Tibial nerve (tissue), 4 donors: ENCODE results near the gene KRTDAP. TPM values are rescaled to one million over a fixed set of nuclear protein-coding genes. Genes with fewer than 3 reads are reported as not detected.

Experiments
- DNase-seq, 2 donors: peaks; one replicate each; pipeline ENCODE4 v3.0.0-alpha.2; 2019; ENCODE audit warnings: low spot score in 2 of 2
- H3K27ac ChIP-seq, 4 donors: fragments of 200-600 bp; sonication (generic) in 3 of 4; one replicate each; pipeline ENCODE4 v1.5.1; 2017 to 2019; ENCODE audit warnings: mild to moderate bottlenecking in 1 of 4
- H3K27me3 ChIP-seq, 2 donors: fragments of 200-600 bp; sonication (generic) in 1 of 2; one replicate each; pipeline versions ENCODE4 v1.5.1 to v1.6.0; 2017 to 2019
- H3K36me3 ChIP-seq, 3 donors: fragments of 200-600 bp; sonication (generic); one replicate each; pipeline ENCODE4 v1.5.1; 2018 to 2019
- H3K4me1 ChIP-seq, 4 donors: fragments of 200-600 bp; sonication (generic) in 3 of 4; one replicate each; pipeline ENCODE4 v1.5.1; 2017 to 2019
- H3K4me3 ChIP-seq, 4 donors: fragments of 200-600 bp; sonication (generic) in 3 of 4; one replicate each; pipeline ENCODE4 v1.5.1; 2017 to 2019; ENCODE audit warnings: mild to moderate bottlenecking in 1 of 4, moderate library complexity in 1 of 4
- H3K9me3 ChIP-seq, 4 donors: fragments of 200-600 bp; sonication (generic) in 3 of 4; one replicate each; pipeline ENCODE4 v1.5.1; 2017 to 2019
- EP300 ChIP-seq, 2 donors: sonication (generic); formaldehyde crosslinking; IDR thresholded peaks; one replicate each; pipeline ENCODE4 v1.6.1; 2017; ENCODE audit warnings: antibody characterized with exemption in 2 of 2, mild to moderate bottlenecking in 1 of 2
- POLR2A ChIP-seq, 2 donors: fragments of 450-650 bp; IDR thresholded peaks; one replicate each; pipeline ENCODE4 v1.6.1; 2017; ENCODE audit warnings: antibody characterized with exemption in 2 of 2, mild to moderate bottlenecking in 2 of 2, moderate library complexity in 2 of 2
- WGBS, 2 donors: methylation state at CpG; one replicate each; pipeline ENCODE4 v1.1.5; 2018; 5-methylcytosine and 5-hydroxymethylcytosine counted together
- total RNA-seq, 4 donors: library from RNA; depleted of rRNA; stranded (reverse); fragments of >200 nt; gene quantifications; one replicate each; pipeline ENCODE4 v1.1.0, GENCODE V29; 2016
- TF ChIP-seq, protein P1 (sequence below), 5 experiments: fragments of 200-600 bp in 3 of 5; fragments of 450-650 bp in 2 of 5; sonication (generic) in 3 of 5; IDR thresholded peaks; one replicate each; pipeline ENCODE4 v1.5.1; 2016 to 2019; ENCODE audit warnings: antibody characterized with exemption in 5 of 5, mild to moderate bottlenecking in 3 of 5, moderate library complexity in 2 of 5

The KRTDAP gene
- total RNA-seq, 4 donors from 2014 or later = not detected

DNA sequence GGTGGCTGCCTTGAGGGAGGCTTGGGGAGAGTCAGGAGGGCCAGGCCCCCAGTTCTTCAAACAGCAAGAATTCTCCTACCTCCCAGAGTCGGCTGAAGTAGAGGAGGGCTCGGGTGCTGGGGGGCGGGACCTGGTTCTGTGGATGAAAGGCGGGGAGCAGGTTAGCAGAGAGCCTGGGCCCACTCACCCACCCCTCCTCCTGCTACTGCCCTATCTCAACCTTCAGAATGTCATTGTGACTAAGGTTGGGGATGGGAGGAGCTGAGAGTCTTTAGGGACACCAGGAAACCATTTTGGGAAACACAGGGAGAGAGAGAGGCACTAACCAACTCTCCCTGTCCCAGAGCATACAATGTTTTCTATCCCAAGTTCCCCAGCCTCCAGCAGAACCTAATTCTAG lies 12.5 kb upstream of the KRTDAP start:
- TF ChIP-seq EP300 (IDR thresholded peaks at IDR 0.05) = no peak
- TF ChIP-seq POLR2A (IDR thresholded peaks at IDR 0.05) = no peak
- TF ChIP-seq, protein P1, sequence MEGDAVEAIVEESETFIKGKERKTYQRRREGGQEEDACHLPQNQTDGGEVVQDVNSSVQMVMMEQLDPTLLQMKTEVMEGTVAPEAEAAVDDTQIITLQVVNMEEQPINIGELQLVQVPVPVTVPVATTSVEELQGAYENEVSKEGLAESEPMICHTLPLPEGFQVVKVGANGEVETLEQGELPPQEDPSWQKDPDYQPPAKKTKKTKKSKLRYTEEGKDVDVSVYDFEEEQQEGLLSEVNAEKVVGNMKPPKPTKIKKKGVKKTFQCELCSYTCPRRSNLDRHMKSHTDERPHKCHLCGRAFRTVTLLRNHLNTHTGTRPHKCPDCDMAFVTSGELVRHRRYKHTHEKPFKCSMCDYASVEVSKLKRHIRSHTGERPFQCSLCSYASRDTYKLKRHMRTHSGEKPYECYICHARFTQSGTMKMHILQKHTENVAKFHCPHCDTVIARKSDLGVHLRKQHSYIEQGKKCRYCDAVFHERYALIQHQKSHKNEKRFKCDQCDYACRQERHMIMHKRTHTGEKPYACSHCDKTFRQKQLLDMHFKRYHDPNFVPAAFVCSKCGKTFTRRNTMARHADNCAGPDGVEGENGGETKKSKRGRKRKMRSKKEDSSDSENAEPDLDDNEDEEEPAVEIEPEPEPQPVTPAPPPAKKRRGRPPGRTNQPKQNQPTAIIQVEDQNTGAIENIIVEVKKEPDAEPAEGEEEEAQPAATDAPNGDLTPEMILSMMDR (IDR thresholded peaks at IDR 0.05) = no peak
- H3K4me3 ChIP-seq = no peak overlapping the region
- no peak for DNase-seq
- 70 to 72% methylated on average over 4 of the region's 4 CpGs for WGBS, 2 donors
- H3K27ac ChIP-seq = no peak overlapping the region
- H3K36me3 ChIP-seq = no peaks in the 10 kb centered on the region
- H3K27me3 ChIP-seq = peaks cover 0 to 14% of the 10 kb centered on the region in 2 donors
- no peaks in the 10 kb centered on the region for H3K9me3 ChIP-seq
- H3K4me1 ChIP-seq = no peaks in the 10 kb centered on the region

DNA sequence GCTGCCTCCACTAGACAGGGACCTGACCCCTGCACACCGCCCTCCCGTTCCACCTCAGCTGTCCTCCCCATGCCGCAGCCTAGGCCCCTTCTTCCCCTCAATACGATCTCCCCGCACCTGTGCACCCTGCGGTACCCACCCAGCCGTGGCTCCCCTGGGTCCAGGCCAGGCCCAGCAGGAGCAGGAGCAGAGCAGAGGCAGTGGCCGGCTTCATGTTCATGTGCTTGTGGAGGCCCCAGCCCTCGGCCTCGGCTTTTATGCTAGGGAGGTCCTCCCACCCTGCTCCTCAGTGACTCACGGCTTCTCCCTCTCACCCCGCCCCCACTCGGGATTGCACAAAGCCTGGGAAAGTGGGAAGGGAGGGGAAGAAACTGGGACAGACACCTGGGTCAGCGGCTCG lies 11.4 kb upstream of the KRTDAP start:
- Histone ChIP-seq H3K4me3 (no peak overlapping the region), H3K9me3 (no peaks in the 10 kb centered on the region), H3K36me3 (no peaks in the 10 kb centered on the region), H3K27ac (no peak overlapping the region), H3K27me3 (peaks cover 0 to 5% of the 10 kb centered on the region in 2 donors), H3K4me1 (no peaks in the 10 kb centered on the region)
- DNase-seq = no peak
- TF ChIP-seq POLR2A (IDR thresholded peaks at IDR 0.05) (no peak), EP300 (IDR thresholded peaks at IDR 0.05) (no peak)
- TF ChIP-seq, protein P1 (IDR thresholded peaks at IDR 0.05) = no peak
- WGBS, 2 donors = 71 to 75% methylated on average over 12 to 15 of the region's 15 CpGs

DNA sequence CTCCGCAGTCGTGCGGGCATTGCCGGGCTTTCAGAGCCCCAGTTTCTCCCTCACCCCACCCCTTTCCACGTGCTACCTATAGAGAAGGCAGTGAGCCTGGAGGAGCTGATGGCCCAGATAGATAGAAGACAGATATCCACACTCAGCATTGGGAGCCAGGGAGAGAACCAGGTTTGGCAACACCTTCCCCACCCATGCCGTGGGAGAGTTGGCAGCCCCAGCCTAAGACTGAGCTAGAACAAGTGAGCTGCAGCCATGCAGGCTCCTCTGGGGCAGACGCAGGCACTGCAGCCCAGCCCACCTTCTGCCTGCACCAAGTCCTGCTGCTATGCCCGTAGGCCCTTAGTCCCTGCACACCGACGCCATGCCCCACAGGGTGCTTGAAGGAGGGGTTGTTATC lies 10.3 kb upstream of the KRTDAP start:
- Histone ChIP-seq H3K36me3 (no peaks in the 10 kb centered on the region), H3K9me3 (no peaks in the 10 kb centered on the region), H3K27ac (no peak overlapping the region), H3K27me3 (no peaks in the 10 kb centered on the region), H3K4me1 (peaks cover 0 to under 1% (median 0%) of the 10 kb centered on the region in 4 donors), H3K4me3 (no peak overlapping the region)
- TF ChIP-seq, protein P1 (IDR thresholded peaks at IDR 0.05) = no peak
- TF ChIP-seq EP300 (IDR thresholded peaks at IDR 0.05) = no peak
- no peak for TF ChIP-seq POLR2A (IDR thresholded peaks at IDR 0.05)
- no peak for DNase-seq
- 87 to 92% methylated on average over 10 of the region's 10 CpGs for WGBS, 2 donors

DNA sequence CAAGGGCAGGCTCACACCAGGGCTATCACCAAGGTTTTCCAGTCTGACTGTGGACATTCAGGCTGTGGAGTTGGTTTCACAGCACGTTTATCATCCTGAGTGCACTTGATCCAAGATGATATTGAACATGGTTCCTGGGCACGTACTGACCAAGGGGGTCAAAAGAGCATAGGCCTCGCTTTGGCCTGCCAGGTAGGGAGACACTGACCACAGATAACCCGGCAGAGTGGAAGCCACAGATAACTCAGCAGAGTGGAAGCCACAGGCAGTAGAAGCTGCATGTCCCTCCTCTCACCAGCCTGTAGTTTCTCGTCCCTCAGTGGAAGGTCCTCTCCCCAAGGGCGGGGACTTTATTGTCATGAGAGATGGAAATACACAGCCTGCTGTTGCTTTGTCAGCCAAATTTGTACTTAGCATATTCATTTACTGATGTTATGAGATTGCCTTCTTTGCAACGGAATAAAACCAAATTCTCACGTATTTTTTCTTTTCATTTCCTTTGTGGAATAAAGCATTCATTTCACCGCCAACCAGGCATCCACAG lies 8.8 kb upstream of the KRTDAP start:
- 80 to 83% methylated on average over 9 of the region's 9 CpGs for WGBS, 2 donors
- no peaks in the 10 kb centered on the region for H3K27me3 ChIP-seq
- H3K4me1 ChIP-seq = peaks cover 0 to 7% (median 2%) of the 10 kb centered on the region in 4 donors
- no peak for DNase-seq
- H3K36me3 ChIP-seq = no peaks in the 10 kb centered on the region
- no peak overlapping the region for H3K4me3 ChIP-seq
- H3K9me3 ChIP-seq = no peaks in the 10 kb centered on the region
- TF ChIP-seq EP300 (IDR thresholded peaks at IDR 0.05) (no peak), POLR2A (IDR thresholded peaks at IDR 0.05) (no peak)
- TF ChIP-seq, protein P1 (IDR thresholded peaks at IDR 0.05) = no peak
- no peak overlapping the region for H3K27ac ChIP-seq

DNA sequence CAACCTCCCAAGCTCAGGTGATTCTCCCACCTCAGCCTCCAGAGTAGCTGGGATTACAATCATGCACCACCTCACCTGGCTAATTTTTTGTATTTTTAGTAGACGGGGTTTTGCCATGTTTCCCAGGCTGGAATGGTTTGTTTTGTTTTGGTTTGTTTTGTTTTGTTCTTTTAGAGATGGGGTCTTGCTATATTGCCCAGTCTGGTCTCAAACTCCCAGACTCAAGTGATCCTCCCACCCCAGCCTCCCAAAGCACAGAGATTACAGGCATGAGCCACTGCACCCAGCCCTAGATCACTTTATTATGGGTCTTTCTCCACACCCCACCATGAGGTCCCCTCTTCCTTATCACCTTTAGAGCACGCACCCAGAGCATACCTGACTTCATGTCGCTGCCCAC lies 8.0 kb upstream of the KRTDAP start:
- Histone ChIP-seq H3K27ac (no peak overlapping the region), H3K4me1 (peaks cover 0 to 7% (median 2%) of the 10 kb centered on the region in 4 donors), H3K9me3 (no peaks in the 10 kb centered on the region), H3K27me3 (no peaks in the 10 kb centered on the region), H3K4me3 (no peak overlapping the region), H3K36me3 (no peaks in the 10 kb centered on the region)
- TF ChIP-seq POLR2A (IDR thresholded peaks at IDR 0.05) = no peak
- no peak for DNase-seq
- WGBS, 2 donors = 69 to 84% methylated on average over 3 of the region's 3 CpGs

DNA sequence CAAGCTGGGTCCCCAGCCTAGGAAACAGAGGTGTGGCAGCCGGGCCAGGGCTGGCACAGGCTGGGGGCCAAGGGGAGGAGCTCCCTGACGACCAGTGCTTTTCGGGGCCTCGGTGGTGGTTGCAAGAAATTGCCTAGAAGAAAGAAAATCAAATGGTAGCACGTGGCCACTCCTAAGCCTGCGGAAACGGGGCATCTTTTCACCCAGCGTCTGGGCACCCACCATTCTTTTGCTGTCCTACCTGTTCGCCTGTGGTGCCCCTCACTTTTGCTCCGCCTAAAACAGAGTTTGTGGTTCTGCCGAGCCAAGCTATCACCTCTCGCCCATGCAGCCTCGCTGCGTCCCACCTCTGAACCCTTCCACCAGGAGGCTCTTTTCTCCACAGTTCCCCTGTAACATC lies 7.1 kb upstream of the KRTDAP start:
- H3K4me3 ChIP-seq = no peak overlapping the region
- DNase-seq = no peak
- H3K27me3 ChIP-seq = peaks cover 0 to 1% of the 10 kb centered on the region in 2 donors
- H3K4me1 ChIP-seq = peaks cover 0 to 7% (median 2%) of the 10 kb centered on the region in 4 donors
- H3K36me3 ChIP-seq = no peaks in the 10 kb centered on the region
- H3K27ac ChIP-seq = no peak overlapping the region
- 78% methylated on average over 14 of the region's 14 CpGs for WGBS, 2 donors
- TF ChIP-seq, protein P1 (IDR thresholded peaks at IDR 0.05) = no peak
- TF ChIP-seq EP300 (IDR thresholded peaks at IDR 0.05) (no peak), POLR2A (IDR thresholded peaks at IDR 0.05) (no peak)
- H3K9me3 ChIP-seq = no peaks in the 10 kb centered on the region
